NCI-H524 treated with DMSO at 0.1 percent for 48 hours (cell line): Measurements from ENCODE around the gene ATF2.

ENCODE experiments used
- DNase-seq: peaks from one replicate; lab custom pipeline; 2025; lab: John Stamatoyannopoulos, UW

The ATF2 gene

DNA sequence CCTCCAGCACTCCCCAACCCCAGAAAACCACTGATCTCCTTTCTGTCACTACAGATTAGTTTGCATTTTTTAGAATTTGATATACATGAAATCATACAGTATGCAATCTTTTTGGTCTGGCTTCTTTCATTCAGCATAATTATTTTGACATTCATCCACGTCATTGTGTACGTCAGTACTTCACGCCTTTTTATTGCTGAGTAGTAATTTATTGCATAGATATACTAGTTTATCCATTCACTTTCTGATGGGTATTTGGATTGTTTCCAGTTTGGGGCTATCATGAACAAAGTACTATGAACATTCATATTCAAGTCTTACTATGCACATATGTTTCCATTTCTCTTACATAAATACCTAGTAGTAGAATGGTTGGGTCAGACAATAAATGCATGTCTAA is 142.8 kb downstream of the ATF2 start:
- DNase-seq, result no peak

DNA sequence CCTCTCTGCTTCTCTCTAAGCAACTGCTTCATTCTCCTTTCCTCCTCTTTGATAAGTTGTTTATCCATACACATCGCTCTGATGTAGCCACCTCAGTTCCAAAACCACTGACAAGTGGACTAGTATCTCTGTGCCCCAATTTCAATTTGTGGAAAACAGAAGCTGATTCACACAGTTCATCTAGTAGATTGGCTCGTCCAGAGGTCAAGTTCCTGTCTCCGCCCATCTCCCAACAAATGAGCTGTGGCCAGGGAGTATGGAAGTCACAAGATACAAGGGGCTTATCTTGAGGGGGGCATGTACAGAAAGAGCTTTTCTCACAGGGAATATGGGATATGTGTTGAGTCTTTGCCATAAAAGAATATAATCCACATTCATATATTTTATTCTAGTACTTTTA is 145.1 kb downstream of the ATF2 start:
- DNase-seq, result no peak
